AG09309 (cell line): Measurements from ENCODE around the gene REXO2.

Experiments
- DNase-seq: peaks from one replicate; pipeline ENCODE4 v3.0.0-alpha.2; 2010; ENCODE audit warnings: low read depth
- H3K4me3 ChIP-seq: 2 replicates; pipeline ENCODE4 v1.5.1; 2011; ENCODE audit warnings: mild to moderate bottlenecking, low read depth, low read length, moderate library complexity; ENCODE audit not compliant: control insufficient read depth
- CTCF ChIP-seq: IDR thresholded peaks from 2 replicates; pipeline ENCODE4 v1.5.1; 2011; ENCODE audit warnings: mild to moderate bottlenecking, low read depth, low read length, inconsistent platforms; ENCODE audit not compliant: insufficient read depth, control insufficient read depth; ENCODE audit errors: missing control alignments

The REXO2 gene

GRCh38 chr11:114399490-114400215 is 39.6 kb upstream of the REXO2 start:
- H3K4me3 ChIP-seq: peak overlapping the region; percentile 65
- DNase-seq: no peak
- TF ChIP-seq CTCF: no peak

DNA sequence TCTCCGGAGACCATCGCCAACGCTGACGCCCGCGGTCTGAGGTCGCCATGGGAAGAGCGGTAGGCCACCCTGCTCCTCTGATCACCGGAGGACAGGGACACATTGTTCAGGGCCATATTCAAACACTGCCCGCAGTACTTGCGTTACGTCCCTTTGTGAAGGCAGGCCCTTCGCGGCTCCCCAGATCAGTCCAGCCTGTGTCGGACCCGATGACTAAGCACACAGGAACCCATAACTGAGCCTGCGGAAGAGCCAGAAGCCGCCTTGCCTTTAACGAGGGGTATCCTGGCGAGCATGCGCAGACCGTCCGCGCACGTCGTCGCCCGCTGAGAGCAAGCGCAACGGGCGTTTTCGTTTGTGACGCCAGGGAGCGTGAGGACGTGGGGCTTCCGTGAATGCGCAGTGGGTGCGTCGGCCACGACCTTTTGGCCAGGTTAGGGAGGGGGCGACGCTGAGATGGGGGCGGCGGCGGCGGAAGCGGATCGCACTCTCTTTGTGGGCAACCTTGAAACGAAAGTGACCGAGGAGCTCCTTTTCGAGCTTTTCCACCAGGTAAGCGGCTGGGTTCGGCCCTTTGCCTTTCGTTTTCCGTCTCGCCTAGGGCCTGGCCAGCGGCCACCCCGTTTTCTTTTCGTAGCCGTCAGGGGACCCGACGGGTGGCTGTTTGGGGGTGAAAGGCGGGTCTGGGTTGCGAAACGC is 38.9 kb upstream of the REXO2 start, which contains the start of the genes C11orf71 and RBM7:
Gene C11orf71 (minus strand): TSS at position 296 of the 699 bp plus-strand sequence. CDS start 180 bp downstream, at position 116.
Gene RBM7 (plus strand): TSS at position 451 of the 699 bp plus-strand sequence. CDS start 6 bp downstream, at position 457.
- peak within 1 kb of the TSS; percentile 65 for H3K4me3 ChIP-seq
- no peak for TF ChIP-seq CTCF
- peak; percentile 98 for DNase-seq

GRCh38 chr11:114400915-114401223 is 38.4 kb upstream of the REXO2 start:
- TF ChIP-seq CTCF: no peak
- no peak for DNase-seq

DNA sequence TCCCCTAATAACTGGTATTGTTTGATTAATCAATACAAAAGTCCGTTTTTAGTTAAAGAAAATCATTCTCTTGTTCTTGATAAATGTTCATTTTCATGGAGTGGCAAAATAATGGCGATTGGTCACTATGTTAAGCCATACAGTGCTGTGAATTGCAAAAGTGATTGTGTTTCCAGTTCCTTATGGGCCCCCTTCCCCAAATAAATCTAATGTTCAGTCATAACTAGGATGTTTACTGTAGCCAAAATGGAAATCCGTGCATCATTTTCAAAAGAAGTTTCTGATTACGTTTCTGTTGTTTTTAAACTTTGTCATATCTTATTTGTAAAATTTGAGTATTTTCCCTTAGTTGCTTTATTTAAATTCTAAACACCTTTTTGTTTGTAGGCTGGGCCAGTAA is 38.0 kb upstream of the REXO2 start:
- TF ChIP-seq CTCF: no peak
- H3K4me3 ChIP-seq: peak overlapping the region; percentile 65
- no peak for DNase-seq

More at GRCh38 chr11:114400915-114401223, 38.4 kb upstream of the REXO2 start:
- peak overlapping the region; percentile 65 for H3K4me3 ChIP-seq

GRCh38 chr11:114412946-114413345 is 26.3 kb upstream of the REXO2 start:
- TF ChIP-seq CTCF: no peak
- DNase-seq: no peak
- no peak overlapping the region for H3K4me3 ChIP-seq

DNA sequence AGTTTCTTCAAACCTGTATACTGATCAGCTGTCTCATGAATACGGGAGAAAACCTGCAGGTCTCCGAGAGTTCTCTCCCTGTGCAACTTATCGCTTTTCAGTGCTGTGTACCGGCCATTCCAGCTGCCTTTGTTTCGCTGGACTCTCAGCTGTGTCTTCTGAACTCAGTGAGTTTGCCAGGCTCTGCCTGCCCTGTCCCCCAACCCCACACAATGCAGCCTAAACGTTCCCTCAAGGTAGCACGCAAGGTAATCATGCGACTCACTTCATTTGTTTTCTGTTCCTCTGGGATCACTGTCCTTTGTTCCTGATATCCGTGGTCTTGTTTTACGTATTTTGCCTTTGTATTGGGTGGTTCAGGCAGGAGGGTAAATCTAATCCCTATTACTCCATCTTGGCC is 25.3 kb upstream of the REXO2 start:
- TF ChIP-seq CTCF: no peak
- no peak overlapping the region for H3K4me3 ChIP-seq
- DNase-seq: no peak
